PC-9 (cell line): ENCODE results near the gene CLIC6. TPM values are rescaled to one million over a fixed set of nuclear protein-coding genes. Genes with fewer than 3 reads are reported as not detected.

Experiments used
- BruUV-seq: library from RNA; stranded (reverse); fragments of 400-500 nt; replicated peaks from 2 replicates; lab custom pipeline; 2021; lab: Mats Ljungman, UMichigan
- CTCF ChIA-PET: fragments of 300-600 bp; sonication (Branson Sonifier 250); formaldehyde crosslinking; loops from one replicate; lab custom pipeline; 2022; ENCODE audit warnings: antibody characterized with exemption; lab: Charles Lee
- POLR2A ChIA-PET: fragments of 300-600 bp; sonication (Branson Sonifier 250); formaldehyde crosslinking; loops from one replicate; lab custom pipeline; 2022; ENCODE audit warnings: antibody characterized with exemption; ENCODE audit not compliant: unreplicated experiment; lab: Charles Lee
- DNase-seq, 2 experiments: peaks; one replicate each; pipeline versions ENCODE4 v3.0.0 to v3.0.0-alpha.2; 2015 to 2022; ENCODE audit warnings: mixed read lengths in 1 of 2
- H2AFZ ChIP-seq: fragments of 200-600 bp; sonication (generic); 2 replicates; pipeline ENCODE4 v1.8.1; 2017; ENCODE audit warnings: antibody characterized with exemption
- H3F3A ChIP-seq: fragments of 200-600 bp; sonication (generic); 2 replicates; pipeline ENCODE4 v1.8.1; 2017; ENCODE audit warnings: antibody characterized with exemption, mild to moderate bottlenecking, low read depth; ENCODE audit not compliant: insufficient read depth
- H3K27ac ChIP-seq: fragments of 200-600 bp; sonication (generic); 2 replicates; pipeline ENCODE4 v1.6.1; 2016; ENCODE audit warnings: mixed run types
- H3K27me3 ChIP-seq: fragments of 200-600 bp; sonication (generic); 2 replicates; pipeline ENCODE4 v1.6.1; 2016; ENCODE audit warnings: low read depth, mixed run types; ENCODE audit not compliant: insufficient read depth
- H3K36me3 ChIP-seq: fragments of 200-600 bp; sonication (generic); 2 replicates; pipeline ENCODE4 v1.6.1; 2016; ENCODE audit warnings: low read depth, mixed run types
- H3K4me1 ChIP-seq: fragments of 200-600 bp; sonication (generic); replicated peaks from 2 replicates; pipeline ENCODE4 v1.6.1; 2016; ENCODE audit warnings: mixed run types; ENCODE audit not compliant: insufficient read depth
- H3K4me2 ChIP-seq: fragments of 200-600 bp; sonication (generic); 2 replicates; pipeline ENCODE4 v1.6.1; 2017; ENCODE audit warnings: mixed run types
- H3K4me3 ChIP-seq: fragments of 200-600 bp; sonication (generic); 2 replicates; pipeline ENCODE4 v1.6.1; 2016; ENCODE audit warnings: mixed run types
- H3K79me2 ChIP-seq: fragments of 200-600 bp; sonication (generic); 2 replicates; pipeline ENCODE4 v1.6.1; 2017; ENCODE audit warnings: low read depth, mixed run types
- H3K9me2 ChIP-seq: fragments of 200-600 bp; sonication (generic); 2 replicates; pipeline ENCODE4 v1.8.1; 2017; ENCODE audit warnings: mild to moderate bottlenecking; ENCODE audit not compliant: insufficient read depth
- H3K9me3 ChIP-seq: fragments of 200-600 bp; sonication (generic); 2 replicates; pipeline ENCODE4 v1.8.1; 2016; ENCODE audit warnings: low read depth; ENCODE audit not compliant: insufficient read depth
- H4K20me1 ChIP-seq: fragments of 200-600 bp; sonication (generic); 2 replicates; pipeline ENCODE4 v1.8.1; 2017; ENCODE audit not compliant: insufficient read depth
- CTCF ChIP-seq: fragments of 200-600 bp; sonication (generic); conservative IDR thresholded peaks from 2 replicates; pipeline ENCODE4 v1.6.1; 2017; ENCODE audit warnings: mixed run types, antibody characterized with exemption, mild to moderate bottlenecking, moderate library complexity
- EZH2 ChIP-seq: fragments of 200-600 bp; sonication (generic); IDR thresholded peaks from 2 replicates; pipeline ENCODE4 v1.8.0; 2017; ENCODE audit warnings: antibody characterized with exemption, low read depth
- intact Hi-C: fragments of 100-400 bp; cut with micrococcal nuclease; formaldehyde crosslinking; loops from one replicate; pipeline ENCODE4 v1.10.0; 2022; ENCODE audit not compliant: unreplicated experiment
- total RNA-seq: library from RNA; stranded (reverse); gene quantifications from 2 replicates; pipeline ENCODE4 v1.2.3, GENCODE V29; 2021

Gene CLIC6
- total RNA-seq, 1 experiment from 2014 or later: not detected

GRCh38 chr21:34734696-34735095 is 65.9 kb downstream of the CLIC6 start:
- ChIA-PET CTCF (no interaction called here), POLR2A (no interaction called here)
- Histone ChIP-seq H2AFZ (no peak overlapping the region), H3K36me3 (no peaks in the 10 kb centered on the region), H3F3A (no peaks in the 10 kb centered on the region; the same call in 1 of the 2 replicates), H3K27ac (no peak overlapping the region), H3K27me3 (no peaks in the 10 kb centered on the region), H3K4me2 (no peak overlapping the region), H3K9me3 (no peaks in the 10 kb centered on the region), H4K20me1 (no peaks in the 10 kb centered on the region), H3K9me2 (no peaks in the 10 kb centered on the region), H3K79me2 (no peaks in the 10 kb centered on the region), H3K4me1 (no peaks in the 10 kb centered on the region), H3K4me3 (no peak overlapping the region)
- peak in 1 of 2 experiments; percentile 43 for DNase-seq
- no TSS peak for BruUV-seq
- intact Hi-C loops: no loop called here
- TF ChIP-seq EZH2: no peak

- CTCF ChIA-PET: no interaction called here
- H2AFZ ChIP-seq: no peak overlapping the region
- H4K20me1 ChIP-seq: no peaks in the 10 kb centered on the region
- TF ChIP-seq CTCF (no peak), EZH2 (no peak)
- BruUV-seq: no TSS peak
- no peaks in the 10 kb centered on the region for H3K9me2 ChIP-seq
- no peaks in the 10 kb centered on the region for H3K27me3 ChIP-seq
- no peaks in the 10 kb centered on the region; the same call in 1 of the 2 replicates for H3F3A ChIP-seq
- no peaks in the 10 kb centered on the region for H3K79me2 ChIP-seq
- POLR2A ChIA-PET: no interaction called here
- H3K9me3 ChIP-seq: no peaks in the 10 kb centered on the region
- no peak for DNase-seq
- H3K27ac ChIP-seq: no peak overlapping the region
- H3K4me3 ChIP-seq: no peak overlapping the region
- H3K4me2 ChIP-seq: no peak overlapping the region
- H3K4me1 ChIP-seq: no peaks in the 10 kb centered on the region
- intact Hi-C loops: no loop called here
- H3K36me3 ChIP-seq: no peaks in the 10 kb centered on the region
Measured at GRCh38 chr21:34736116-34736874, 67.5 kb downstream of the CLIC6 start.

GRCh38 chr21:34737115-34737514 is 68.3 kb downstream of the CLIC6 start:
- BruUV-seq: no TSS peak
- no peaks in the 10 kb centered on the region for H3K4me1 ChIP-seq
- H3K27me3 ChIP-seq: no peaks in the 10 kb centered on the region
- TF ChIP-seq EZH2: no peak
- H3K4me3 ChIP-seq: no peak overlapping the region
- no peaks in the 10 kb centered on the region for H3K79me2 ChIP-seq
- H2AFZ ChIP-seq: no peak overlapping the region
- H3K27ac ChIP-seq: no peak overlapping the region
- no peaks in the 10 kb centered on the region for H4K20me1 ChIP-seq
- no peaks in the 10 kb centered on the region for H3K36me3 ChIP-seq
- H3K9me3 ChIP-seq: no peaks in the 10 kb centered on the region
- CTCF ChIA-PET: no interaction called here
- POLR2A ChIA-PET: no interaction called here
- no peak for DNase-seq
- H3K9me2 ChIP-seq: no peaks in the 10 kb centered on the region
- H3F3A ChIP-seq: no peaks in the 10 kb centered on the region; the same call in 1 of the 2 replicates
- H3K4me2 ChIP-seq: no peak overlapping the region
- intact Hi-C loops: no loop called here

- BruUV-seq: no TSS peak
- Histone ChIP-seq H3K79me2 (no peaks in the 10 kb centered on the region), H4K20me1 (no peaks in the 10 kb centered on the region), H3K9me2 (no peaks in the 10 kb centered on the region), H3K4me2 (no peak overlapping the region), H2AFZ (no peak overlapping the region), H3K9me3 (no peaks in the 10 kb centered on the region), H3K27ac (no peak overlapping the region), H3K4me3 (no peak overlapping the region), H3K36me3 (no peaks in the 10 kb centered on the region), H3F3A (0 out of 2 replicates have a peak, but pooled peaks cover 3% of the 10 kb centered on the region), H3K27me3 (no peaks in the 10 kb centered on the region), H3K4me1 (peaks cover 12% of the 10 kb centered on the region)
- TF ChIP-seq CTCF: no peak
- TF ChIP-seq EZH2: no peak
- intact Hi-C loops: no loop called here
- ChIA-PET POLR2A (no interaction called here), CTCF (no interaction called here)
- DNase-seq: no peak
Measured at GRCh38 chr21:34740198-34740597, 71.4 kb downstream of the CLIC6 start.
